SH-SY5Y (cell line): ENCODE results near the gene TEX29.

ENCODE experiments used
- GATA2 ChIP-seq: IDR thresholded peaks from 2 replicates; pipeline ENCODE4 v1.6.1; 2011; ENCODE audit warnings: mild to moderate bottlenecking, low read depth, low read length
- GATA3 ChIP-seq: IDR thresholded peaks from 2 replicates; pipeline ENCODE4 v1.6.1; 2011; ENCODE audit warnings: low read depth, mild to moderate bottlenecking, low read length, moderate library complexity

- TF ChIP-seq GATA2 = no peak
- no peak for TF ChIP-seq GATA3
Measured at GRCh38 chr13:111289251-111289650, 31.2 kb upstream of the TEX29 start.
